OCI-LY1 (cell line): Measurements from ENCODE around the gene ABCB4.

ENCODE experiments used
- H2AFZ ChIP-seq: fragments of 200-600 bp; sonication (generic), shearing (Covaris generic); 2 replicates; pipeline ENCODE4 v1.6.0; 2014; ENCODE audit warnings: antibody characterized with exemption, mild to moderate bottlenecking, low read length
- H3F3A ChIP-seq: fragments of 200-600 bp; sonication (generic), shearing (Covaris generic); 2 replicates; pipeline ENCODE4 v1.6.0; 2014; ENCODE audit warnings: mild to moderate bottlenecking, antibody characterized with exemption, low read length, moderate library complexity; ENCODE audit not compliant: insufficient read depth
- H3K27ac ChIP-seq: fragments of 200-600 bp; sonication (generic); 2 replicates; pipeline ENCODE4 v1.5.1; 2014; ENCODE audit warnings: low read length, mixed run types, mild to moderate bottlenecking, low read depth; ENCODE audit not compliant: poor library complexity, severe bottlenecking
- H3K27me3 ChIP-seq: fragments of 200-600 bp; sonication (generic); 2 replicates; pipeline ENCODE4 v1.6.0; 2014; ENCODE audit warnings: antibody characterized with exemption, mild to moderate bottlenecking, low read length, moderate library complexity; ENCODE audit not compliant: insufficient read depth
- H3K36me3 ChIP-seq: fragments of 200-600 bp; sonication (generic); 2 replicates; pipeline ENCODE4 v1.6.1; 2014; ENCODE audit warnings: mild to moderate bottlenecking, antibody characterized with exemption, low read length, moderate library complexity, mixed read lengths; ENCODE audit not compliant: insufficient read depth
- H3K4me1 ChIP-seq: fragments of 200-600 bp; sonication (generic); 2 replicates; pipeline ENCODE4 v1.5.1; 2014; ENCODE audit warnings: mild to moderate bottlenecking, low read length, moderate library complexity; ENCODE audit not compliant: insufficient read depth, severe bottlenecking
- H3K4me2 ChIP-seq: fragments of 200-600 bp; sonication (generic), shearing (Covaris generic); 2 replicates; pipeline ENCODE4 v1.6.1; 2014; ENCODE audit warnings: low read length
- H3K4me3 ChIP-seq: fragments of 200-600 bp; sonication (generic); 2 replicates; pipeline ENCODE4 v1.5.1; 2014; ENCODE audit warnings: low read length, low read depth, mild to moderate bottlenecking, mixed read lengths; ENCODE audit not compliant: poor library complexity, severe bottlenecking
- H3K79me2 ChIP-seq: fragments of 200-600 bp; shearing (Covaris generic); 2 replicates; pipeline ENCODE4 v1.6.1; 2016; ENCODE audit warnings: mixed run types, low read length, mixed read lengths; ENCODE audit not compliant: insufficient read depth
- H3K9ac ChIP-seq: fragments of 200-600 bp; sonication (generic), shearing (Covaris generic); 2 replicates; pipeline ENCODE4 v1.6.1; 2014; ENCODE audit warnings: mild to moderate bottlenecking, low read length, mixed read lengths
- H3K9me2 ChIP-seq: fragments of 200-600 bp; sonication (generic), shearing (Covaris generic); 2 replicates; pipeline ENCODE4 v1.6.1; 2014; ENCODE audit warnings: low read depth, mild to moderate bottlenecking, low read length, mixed read lengths
- H3K9me3 ChIP-seq: fragments of 200-600 bp; shearing (Covaris generic); 2 replicates; pipeline ENCODE4 v1.6.1; 2014; ENCODE audit warnings: low read length, mixed read lengths
- H4K20me1 ChIP-seq: fragments of 200-600 bp; sonication (generic), shearing (Covaris generic); 2 replicates; pipeline ENCODE4 v1.6.0; 2016; ENCODE audit warnings: mild to moderate bottlenecking, low read length; ENCODE audit not compliant: insufficient read depth
- CTCF ChIP-seq: fragments of 200-600 bp; sonication (generic), shearing (Covaris generic); IDR thresholded peaks from 2 replicates; pipeline ENCODE4 v1.5.1; 2017; ENCODE audit warnings: mild to moderate bottlenecking, antibody characterized with exemption, low read length, moderate library complexity, mixed read lengths
- EZH2 ChIP-seq: fragments of 200-600 bp; sonication (generic), shearing (Covaris generic); IDR thresholded peaks from 2 replicates; pipeline ENCODE4 v1.8.0; 2017; ENCODE audit warnings: borderline replicate concordance, mixed run types, mild to moderate bottlenecking, antibody characterized with exemption, low read length, moderate library complexity, mixed read lengths

Gene ABCB4

GRCh38 chr7:87427288-87427687 lies 48.2 kb downstream of the ABCB4 start:
- TF ChIP-seq EZH2 (no peak), CTCF (no peak)
- Histone ChIP-seq H3F3A (no peaks in the 10 kb centered on the region), H3K9me3 (no peaks in the 10 kb centered on the region)

GRCh38 chr7:87426160-87426559 lies 49.3 kb downstream of the ABCB4 start:
- H3K9me2 ChIP-seq, result no peaks in the 10 kb centered on the region
- no peak overlapping the region for H3K9ac ChIP-seq
- H3K27me3 ChIP-seq, result no peaks in the 10 kb centered on the region
- H4K20me1 ChIP-seq, result no peaks in the 10 kb centered on the region
- no peaks in the 10 kb centered on the region for H3F3A ChIP-seq
- TF ChIP-seq EZH2, result no peak
- H3K79me2 ChIP-seq, result no peaks in the 10 kb centered on the region
- H3K36me3 ChIP-seq, result peaks cover 41% of the 10 kb centered on the region
- no peak overlapping the region for H3K27ac ChIP-seq
- no peaks in the 10 kb centered on the region for H3K4me1 ChIP-seq
- no peak overlapping the region for H2AFZ ChIP-seq
- H3K4me2 ChIP-seq, result no peak overlapping the region
- no peak overlapping the region for H3K4me3 ChIP-seq
- H3K9me3 ChIP-seq, result no peaks in the 10 kb centered on the region

More at GRCh38 chr7:87427288-87427687, 48.2 kb downstream of the ABCB4 start:
- H3K9me2 ChIP-seq, result no peaks in the 10 kb centered on the region
- no peaks in the 10 kb centered on the region for H3K27me3 ChIP-seq
- H3K27ac ChIP-seq, result no peak overlapping the region
- no peaks in the 10 kb centered on the region for H4K20me1 ChIP-seq
- H3K4me2 ChIP-seq, result no peak overlapping the region
- H3K79me2 ChIP-seq, result no peaks in the 10 kb centered on the region
- peaks cover 47% of the 10 kb centered on the region for H3K36me3 ChIP-seq
- H2AFZ ChIP-seq, result no peak overlapping the region
- H3K4me1 ChIP-seq, result no peaks in the 10 kb centered on the region
- no peak overlapping the region for H3K4me3 ChIP-seq
- no peak overlapping the region for H3K9ac ChIP-seq

GRCh38 chr7:87424075-87424474 lies 51.4 kb downstream of the ABCB4 start:
- Histone ChIP-seq H3K9ac (no peak overlapping the region), H3K9me2 (no peaks in the 10 kb centered on the region), H3K27me3 (no peaks in the 10 kb centered on the region), H3K4me3 (no peak overlapping the region), H3K27ac (no peak overlapping the region), H3K36me3 (peaks cover 34% of the 10 kb centered on the region), H3K4me1 (no peaks in the 10 kb centered on the region), H3F3A (no peaks in the 10 kb centered on the region), H3K4me2 (no peak overlapping the region), H3K79me2 (no peaks in the 10 kb centered on the region), H4K20me1 (no peaks in the 10 kb centered on the region), H3K9me3 (no peaks in the 10 kb centered on the region), H2AFZ (no peak overlapping the region)
- TF ChIP-seq EZH2 (no peak), CTCF (no peak)

GRCh38 chr7:87420173-87420572 lies 55.3 kb downstream of the ABCB4 start:
- Histone ChIP-seq H3K4me1 (no peaks in the 10 kb centered on the region), H3K9me2 (no peaks in the 10 kb centered on the region), H2AFZ (no peak overlapping the region), H3K4me3 (no peak overlapping the region), H3K27ac (no peak overlapping the region), H3K9ac (no peak overlapping the region), H3K79me2 (no peaks in the 10 kb centered on the region), H4K20me1 (no peaks in the 10 kb centered on the region), H3K9me3 (no peaks in the 10 kb centered on the region), H3K27me3 (no peaks in the 10 kb centered on the region), H3K36me3 (peaks cover 16% of the 10 kb centered on the region; the same call in 1 of the 2 replicates), H3F3A (no peaks in the 10 kb centered on the region), H3K4me2 (no peak overlapping the region)
- TF ChIP-seq CTCF (no peak), EZH2 (no peak)
